Embryonic facial prominence (tissue), 1 donor: ENCODE data around the gene MMP10.

Experiments
- DNase-seq: peaks from one replicate; pipeline ENCODE4 v3.0.0-alpha.2; 2016; ENCODE audit errors: extremely low spot score

MMP10 gene

GRCh38 chr11:102780491-102780918 lies at the start of gene MMP10:
TSS of gene MMP10 (minus strand) at chr11:102780628. CDS start at chr11:102780591, 37 bp downstream.
- no peak for DNase-seq

- no peak for DNase-seq
Observed at GRCh38 chr11:102829316-102830000, 49.0 kb upstream of the MMP10 start.

GRCh38 chr11:102824556-102824955 lies 44.1 kb upstream of the MMP10 start:
- no peak for DNase-seq

- DNase-seq, result no peak
Observed at GRCh38 chr11:102819491-102819890, 39.1 kb upstream of the MMP10 start.

- DNase-seq, result no peak
Observed at GRCh38 chr11:102813484-102813883, 33.1 kb upstream of the MMP10 start.

GRCh38 chr11:102812188-102812587 lies 31.8 kb upstream of the MMP10 start:
- no peak for DNase-seq

- DNase-seq, result no peak
Observed at GRCh38 chr11:102810950-102811660, 30.7 kb upstream of the MMP10 start.

- no peak for DNase-seq
Observed at GRCh38 chr11:102809971-102810370, 29.5 kb upstream of the MMP10 start.

- DNase-seq, result no peak
Observed at GRCh38 chr11:102807921-102808320, 27.5 kb upstream of the MMP10 start.

- DNase-seq, result no peak
Observed at GRCh38 chr11:102806296-102806695, 25.9 kb upstream of the MMP10 start.

GRCh38 chr11:102802341-102802740 lies 21.9 kb upstream of the MMP10 start:
- DNase-seq, result no peak

- no peak for DNase-seq
Observed at GRCh38 chr11:102800767-102801166, 20.3 kb upstream of the MMP10 start.

GRCh38 chr11:102799681-102800340 lies 19.4 kb upstream of the MMP10 start:
- DNase-seq, result no peak

- DNase-seq, result no peak
Observed at GRCh38 chr11:102798012-102798746, 17.8 kb upstream of the MMP10 start, which contains the start of gene MMP1. TSS of gene MMP1 (minus strand) at chr11:102798160. CDS start at chr11:102798092, 68 bp downstream.

GRCh38 chr11:102794382-102794781 lies 14.0 kb upstream of the MMP10 start:
- no peak for DNase-seq

GRCh38 chr11:102793677-102794290 lies 13.4 kb upstream of the MMP10 start:
- DNase-seq, result no peak

- DNase-seq, result no peak
Observed at GRCh38 chr11:102792604-102793003, 12.2 kb upstream of the MMP10 start.

- no peak for DNase-seq
Observed at GRCh38 chr11:102791271-102792036, 11.0 kb upstream of the MMP10 start.

GRCh38 chr11:102788334-102788995 lies 8.0 kb upstream of the MMP10 start:
- no peak for DNase-seq

GRCh38 chr11:102784380-102784779 lies 4.0 kb upstream of the MMP10 start:
- no peak for DNase-seq
